Astrocyte (in vitro differentiated cells and primary cell): ENCODE results near the gene ERMAP. TPM values are rescaled to one million over a fixed set of nuclear protein-coding genes. Genes with fewer than 3 reads are reported as not detected.

Experiments
- DNase-seq: peaks from one replicate; pipeline ENCODE4 v3.0.0-alpha.2; 2010; ENCODE audit warnings: low read depth
- FAIRE-seq: peaks from 2 replicates; lab custom pipeline; 2011; peaks lifted over from hg19 to GRCh38; lab: Jason Lieb, UNC
- H2AFZ ChIP-seq: 2 replicates; pipeline ENCODE4 v1.6.0; 2012; ENCODE audit warnings: low read depth, low read length, inconsistent platforms
- H3K27ac ChIP-seq: 2 replicates; pipeline ENCODE4 v1.5.1; 2011; ENCODE audit warnings: low read depth, low read length, inconsistent platforms
- H3K27me3 ChIP-seq: 2 replicates; pipeline ENCODE4 v1.6.0; 2011; ENCODE audit warnings: low read length, inconsistent platforms; ENCODE audit not compliant: insufficient read depth
- H3K36me3 ChIP-seq: 2 replicates; pipeline ENCODE4 v1.5.1; 2011; ENCODE audit warnings: low read length, inconsistent platforms; ENCODE audit not compliant: insufficient read depth
- H3K4me1 ChIP-seq: 2 replicates; pipeline ENCODE4 v1.5.1; 2011; ENCODE audit warnings: low read length, inconsistent platforms; ENCODE audit not compliant: insufficient read depth
- H3K4me2 ChIP-seq: 2 replicates; pipeline ENCODE4 v1.6.0; 2012; ENCODE audit warnings: low read length, inconsistent platforms
- H3K4me3 ChIP-seq: 2 replicates; pipeline ENCODE4 v1.5.1; 2011; ENCODE audit warnings: low read depth, mild to moderate bottlenecking, low read length, inconsistent platforms; ENCODE audit not compliant: insufficient read depth
- H3K79me2 ChIP-seq: 2 replicates; pipeline ENCODE4 v1.6.0; 2012; ENCODE audit warnings: mild to moderate bottlenecking, low read length, inconsistent platforms; ENCODE audit not compliant: insufficient read depth
- H3K9ac ChIP-seq: 2 replicates; pipeline ENCODE4 v1.6.0; 2012; ENCODE audit warnings: mild to moderate bottlenecking, low read length, inconsistent platforms
- H3K9me3 ChIP-seq: 2 replicates; pipeline ENCODE4 v1.5.1; 2012; ENCODE audit warnings: low read depth, mild to moderate bottlenecking, low read length, inconsistent platforms; ENCODE audit not compliant: insufficient read depth
- H4K20me1 ChIP-seq: 2 replicates; pipeline ENCODE4 v1.6.0; 2012; ENCODE audit warnings: low read length, inconsistent platforms; ENCODE audit not compliant: insufficient read depth
- H3K27ac Mint-ChIP-seq: one replicate; pipeline ENCODE4 v1.8.0; 2021; ENCODE audit warnings: mild to moderate bottlenecking, mixed read lengths; ENCODE audit not compliant: unreplicated experiment
- H3K27me3 Mint-ChIP-seq: one replicate; pipeline ENCODE4 v1.8.0; 2021; ENCODE audit warnings: low read depth, mixed read lengths; ENCODE audit not compliant: unreplicated experiment
- H3K36me3 Mint-ChIP-seq: one replicate; pipeline ENCODE4 v1.8.0; 2021; ENCODE audit warnings: low read depth, mixed read lengths; ENCODE audit not compliant: unreplicated experiment
- H3K4me1 Mint-ChIP-seq: one replicate; pipeline ENCODE4 v1.8.0; 2021; ENCODE audit warnings: low read depth, mixed read lengths; ENCODE audit not compliant: unreplicated experiment
- H3K4me3 Mint-ChIP-seq: one replicate; pipeline ENCODE4 v1.8.0; 2021; ENCODE audit warnings: mild to moderate bottlenecking, moderate library complexity, mixed read lengths; ENCODE audit not compliant: unreplicated experiment
- H3K9me3 Mint-ChIP-seq: one replicate; pipeline ENCODE4 v1.8.0; 2021; ENCODE audit warnings: mild to moderate bottlenecking, mixed read lengths; ENCODE audit not compliant: unreplicated experiment
- EZH2 ChIP-seq: IDR thresholded peaks from 2 replicates; pipeline ENCODE4 v1.6.1; 2012; ENCODE audit warnings: mild to moderate bottlenecking, low read length, inconsistent platforms; ENCODE audit not compliant: insufficient read depth
- total RNA-seq: library from RNA; stranded (reverse); gene quantifications from 2 replicates; pipeline ENCODE4 v1.2.1, GENCODE V29; 2021
- TF ChIP-seq, protein P1 (sequence below): IDR thresholded peaks from 2 replicates; pipeline ENCODE4 v1.5.1; 2011; ENCODE audit warnings: low read depth, mild to moderate bottlenecking, inconsistent platforms, low read length, moderate library complexity; ENCODE audit not compliant: insufficient read depth

ERMAP gene
- total RNA-seq, 1 donor from 2014 or later: 8.9 TPM

DNA sequence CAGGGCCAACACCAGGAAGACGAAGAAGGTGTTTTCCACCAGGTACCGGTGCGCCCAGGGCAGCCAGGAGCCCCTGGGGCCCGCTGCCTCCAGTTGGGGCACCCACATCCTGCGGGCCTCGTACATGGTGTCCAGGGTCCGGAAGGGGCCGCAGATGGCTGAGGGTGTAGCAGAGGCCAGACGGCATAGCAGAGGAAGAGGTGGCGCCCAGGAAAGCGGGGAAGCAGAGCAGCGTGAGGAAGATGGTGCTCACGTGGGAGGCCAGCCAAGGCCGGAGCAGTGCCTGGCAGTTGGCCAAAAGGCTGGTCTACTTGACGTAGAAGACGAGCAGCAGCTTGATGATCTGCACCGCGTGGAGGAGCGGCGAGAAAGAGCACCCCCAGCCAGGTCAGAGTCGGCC lies 69.9 kb downstream of the ERMAP start:
- FAIRE-seq: no peak
- H3K9me3 ChIP-seq: no peaks in the 10 kb centered on the region
- H3K9ac ChIP-seq: no peak overlapping the region
- TF ChIP-seq, protein P1, sequence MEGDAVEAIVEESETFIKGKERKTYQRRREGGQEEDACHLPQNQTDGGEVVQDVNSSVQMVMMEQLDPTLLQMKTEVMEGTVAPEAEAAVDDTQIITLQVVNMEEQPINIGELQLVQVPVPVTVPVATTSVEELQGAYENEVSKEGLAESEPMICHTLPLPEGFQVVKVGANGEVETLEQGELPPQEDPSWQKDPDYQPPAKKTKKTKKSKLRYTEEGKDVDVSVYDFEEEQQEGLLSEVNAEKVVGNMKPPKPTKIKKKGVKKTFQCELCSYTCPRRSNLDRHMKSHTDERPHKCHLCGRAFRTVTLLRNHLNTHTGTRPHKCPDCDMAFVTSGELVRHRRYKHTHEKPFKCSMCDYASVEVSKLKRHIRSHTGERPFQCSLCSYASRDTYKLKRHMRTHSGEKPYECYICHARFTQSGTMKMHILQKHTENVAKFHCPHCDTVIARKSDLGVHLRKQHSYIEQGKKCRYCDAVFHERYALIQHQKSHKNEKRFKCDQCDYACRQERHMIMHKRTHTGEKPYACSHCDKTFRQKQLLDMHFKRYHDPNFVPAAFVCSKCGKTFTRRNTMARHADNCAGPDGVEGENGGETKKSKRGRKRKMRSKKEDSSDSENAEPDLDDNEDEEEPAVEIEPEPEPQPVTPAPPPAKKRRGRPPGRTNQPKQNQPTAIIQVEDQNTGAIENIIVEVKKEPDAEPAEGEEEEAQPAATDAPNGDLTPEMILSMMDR: no peak
- TF ChIP-seq EZH2: no peak
- peaks cover 1% of the 10 kb centered on the region for H3K36me3 Mint-ChIP-seq
- no peaks in the 10 kb centered on the region for H3K4me1 Mint-ChIP-seq
- peaks cover 18% of the 10 kb centered on the region for H3K27me3 Mint-ChIP-seq
- H2AFZ ChIP-seq: no peak overlapping the region
- H3K27ac Mint-ChIP-seq: no peak overlapping the region
- no peak overlapping the region for H3K4me3 Mint-ChIP-seq
- no peaks in the 10 kb centered on the region for H3K36me3 ChIP-seq
- H3K4me1 ChIP-seq: no peaks in the 10 kb centered on the region
- H3K4me3 ChIP-seq: no peak overlapping the region
- H4K20me1 ChIP-seq: no peaks in the 10 kb centered on the region
- no peaks in the 10 kb centered on the region for H3K9me3 Mint-ChIP-seq
- H3K27ac ChIP-seq: no peak overlapping the region
- H3K79me2 ChIP-seq: no peaks in the 10 kb centered on the region
- H3K4me2 ChIP-seq: no peak overlapping the region
- DNase-seq: no peak
- H3K27me3 ChIP-seq: peaks cover 6% of the 10 kb centered on the region

DNA sequence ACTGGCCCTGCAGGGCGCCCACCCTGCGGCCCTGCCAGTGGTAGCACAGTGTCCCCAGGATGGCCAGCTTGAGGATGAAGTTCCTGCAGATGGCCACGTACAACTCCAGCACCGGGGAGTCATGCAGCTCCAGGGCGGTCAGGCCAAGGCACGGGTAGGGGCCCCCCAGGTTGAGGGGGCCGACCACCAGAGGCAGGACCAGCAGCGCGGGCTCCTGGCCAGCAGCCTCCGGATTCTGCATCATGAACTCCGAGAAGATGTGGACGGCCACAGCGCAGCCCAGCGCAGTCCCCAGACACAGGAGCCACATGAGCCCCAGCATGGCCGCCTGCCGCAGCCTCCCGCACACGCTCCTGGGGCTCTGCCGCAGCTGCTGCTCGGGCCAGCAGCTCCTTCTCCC lies 70.4 kb downstream of the ERMAP start:
- Histone ChIP-seq H3K36me3 (no peaks in the 10 kb centered on the region), H4K20me1 (no peaks in the 10 kb centered on the region), H3K9ac (no peak overlapping the region), H3K4me2 (no peak overlapping the region), H3K79me2 (no peaks in the 10 kb centered on the region), H3K27ac (no peak overlapping the region), H3K27me3 (peaks cover 6% of the 10 kb centered on the region), H3K4me3 (no peak overlapping the region), H2AFZ (no peak overlapping the region), H3K9me3 (no peaks in the 10 kb centered on the region), H3K4me1 (no peaks in the 10 kb centered on the region)
- Mint-ChIP-seq H3K9me3 (no peaks in the 10 kb centered on the region), H3K27ac (no peak overlapping the region), H3K4me1 (no peaks in the 10 kb centered on the region), H3K27me3 (peaks cover 21% of the 10 kb centered on the region), H3K36me3 (peaks cover 1% of the 10 kb centered on the region), H3K4me3 (no peak overlapping the region)
- FAIRE-seq (no peak), DNase-seq (no peak)
- TF ChIP-seq, protein P1: no peak
- TF ChIP-seq EZH2: no peak

DNA sequence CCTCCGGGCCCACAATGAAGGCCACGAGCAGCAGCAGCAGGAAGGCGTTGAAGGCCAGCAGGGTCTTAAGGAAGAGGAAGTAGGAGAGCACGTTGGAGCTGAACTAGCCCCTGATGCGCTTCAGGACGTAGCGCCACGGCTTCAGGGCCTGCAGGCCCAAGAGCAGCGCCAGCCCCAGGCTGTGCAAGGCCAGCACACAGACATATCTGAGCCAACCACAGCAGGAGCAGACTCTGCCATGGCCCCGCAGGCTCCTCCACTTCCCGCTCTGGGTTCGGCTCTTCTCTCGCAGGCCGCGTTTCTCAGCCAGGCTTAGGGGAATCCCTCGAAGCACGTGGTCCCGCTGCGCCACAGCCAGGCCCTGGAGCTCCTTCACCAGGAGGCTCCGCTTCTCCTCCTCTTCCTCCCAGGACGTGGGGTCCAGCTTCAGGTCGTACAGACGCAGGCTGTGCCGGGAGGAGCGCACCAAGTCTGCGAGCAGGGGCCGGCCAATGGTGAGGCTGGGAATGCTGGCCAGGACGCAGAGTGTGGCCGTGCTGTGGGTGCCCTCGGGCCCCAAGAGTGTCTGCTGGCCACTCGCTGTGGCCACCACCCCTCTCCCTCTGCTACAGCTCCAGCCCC lies 71.2 kb downstream of the ERMAP start:
- H3K27me3 Mint-ChIP-seq: peaks cover 21% of the 10 kb centered on the region
- no peaks in the 10 kb centered on the region for H3K9me3 Mint-ChIP-seq
- H3K4me3 Mint-ChIP-seq: no peak overlapping the region
- Histone ChIP-seq H3K4me3 (no peak overlapping the region), H3K4me1 (no peaks in the 10 kb centered on the region), H3K9me3 (no peaks in the 10 kb centered on the region), H4K20me1 (no peaks in the 10 kb centered on the region), H3K36me3 (no peaks in the 10 kb centered on the region), H3K9ac (no peak overlapping the region), H3K27ac (no peak overlapping the region), H3K79me2 (no peaks in the 10 kb centered on the region), H3K4me2 (no peak overlapping the region), H3K27me3 (peaks cover 6% of the 10 kb centered on the region), H2AFZ (no peak overlapping the region)
- DNase-seq: no peak
- peaks cover 1% of the 10 kb centered on the region for H3K36me3 Mint-ChIP-seq
- no peak for FAIRE-seq
- H3K27ac Mint-ChIP-seq: no peak overlapping the region
- TF ChIP-seq EZH2: no peak
- TF ChIP-seq, protein P1: no peak
- no peaks in the 10 kb centered on the region for H3K4me1 Mint-ChIP-seq
